ENCODE results near the gene PRSS8.
"Not testable (repeated sequence)": the region's sequence is repeated elsewhere in the genome, so short reads cannot be mapped to it uniquely, and the experiment has no call there.

Gene PRSS8

DNA sequence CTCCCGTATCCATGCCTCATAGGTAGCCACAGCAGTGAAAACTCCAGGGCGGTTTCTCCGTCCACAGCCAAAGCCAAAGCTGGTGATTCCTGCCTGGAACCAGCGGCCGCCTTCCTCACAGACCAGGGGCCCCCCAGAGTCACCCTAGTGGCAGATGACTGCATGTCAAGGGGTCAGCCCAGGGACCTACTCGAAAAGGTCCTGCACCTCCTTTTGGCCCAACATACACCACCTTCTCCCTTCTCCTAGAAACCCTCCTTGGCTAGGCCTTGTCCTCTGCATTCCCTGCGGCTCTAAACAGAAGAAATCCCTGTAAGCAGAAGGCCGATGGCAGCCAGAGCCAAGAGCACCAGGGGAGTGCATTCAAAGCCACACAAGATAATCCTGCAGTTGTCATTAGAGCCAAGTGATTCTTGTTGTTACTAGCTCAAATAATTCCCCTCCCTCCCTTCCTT lies 8.2 kb upstream of the PRSS8 start:
- DNase-seq: no peak

DNA sequence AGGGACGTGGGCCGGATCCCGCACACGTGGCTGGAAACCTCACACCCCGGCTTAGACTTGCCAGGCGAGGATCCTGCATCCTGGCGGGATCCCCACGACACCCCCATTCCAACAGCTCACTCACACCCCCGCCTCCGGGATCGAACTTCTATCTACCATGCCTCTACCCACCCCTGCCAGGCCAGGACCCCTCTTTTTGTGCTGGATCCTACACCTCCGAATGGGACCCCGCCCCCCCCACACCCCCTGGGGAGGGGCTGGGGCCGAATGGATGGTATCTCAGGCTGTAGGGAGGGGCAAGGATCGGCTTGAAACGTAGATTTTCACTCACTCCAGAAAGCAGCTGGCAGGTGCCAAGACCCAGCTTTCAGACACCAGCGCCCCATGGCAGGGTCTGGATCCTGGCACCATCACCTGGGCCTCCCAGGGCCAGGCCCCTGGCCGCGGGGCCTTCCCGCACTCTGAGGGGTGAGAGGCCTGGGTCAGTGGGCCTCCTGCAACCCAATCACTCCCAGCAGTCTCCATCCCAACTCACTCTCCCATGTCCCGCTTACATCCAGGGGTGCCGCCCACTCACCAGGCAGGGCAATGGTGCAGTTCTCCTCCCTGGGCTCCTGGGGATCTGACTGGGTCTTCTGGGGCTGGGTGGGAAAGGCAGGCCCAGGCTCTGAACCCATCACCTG lies 7.6 kb upstream of the PRSS8 start:
- DNase-seq: no peak

GRCh38 chr16:31142109-31143010 lies 6.8 kb upstream of the PRSS8 start:
- DNase-seq: peak; percentile 98

DNA sequence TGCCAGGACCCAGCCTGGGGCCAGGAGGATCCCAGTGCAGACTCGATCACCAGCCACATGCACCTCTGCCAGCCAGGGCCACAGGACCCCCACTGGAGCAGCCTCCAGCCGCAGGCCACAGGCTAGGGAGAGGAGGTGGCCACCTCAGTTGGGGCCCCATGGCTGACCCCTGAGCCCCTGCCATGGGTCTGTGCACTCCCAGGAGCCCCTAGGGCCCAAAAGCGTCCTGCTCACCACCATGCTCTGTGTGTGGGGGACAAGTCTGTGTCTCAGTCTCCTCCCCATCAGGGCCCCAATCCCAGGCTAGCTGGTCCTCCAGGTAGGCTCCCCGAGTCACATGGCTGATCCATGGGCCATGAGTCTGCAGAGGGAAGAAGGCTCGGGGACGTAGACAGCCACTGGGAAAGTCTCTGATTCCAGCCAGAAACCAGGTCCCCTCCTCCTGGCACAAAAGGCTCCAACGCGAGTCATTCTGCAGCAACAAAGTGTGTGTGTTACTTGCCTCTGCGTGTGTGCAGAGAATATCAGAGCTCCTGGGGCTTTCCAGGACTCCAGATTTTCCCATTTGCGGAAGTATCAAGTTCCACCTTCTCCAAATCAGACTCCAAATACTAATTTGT lies 6.1 kb upstream of the PRSS8 start:
- DNase-seq: peak; percentile 67

GRCh38 chr16:31141071-31141469 lies 5.5 kb upstream of the PRSS8 start:
- not testable (repeated sequence) for DNase-seq

- DNase-seq: no peak
Observed at GRCh38 chr16:31138621-31139578, 3.4 kb upstream of the PRSS8 start.

GRCh38 chr16:31136822-31137499 lies 1.4 kb upstream of the PRSS8 start:
- not testable (repeated sequence) for DNase-seq

GRCh38 chr16:31136287-31136662 lies 748 bp upstream of the PRSS8 start:
- no peak for DNase-seq

DNA sequence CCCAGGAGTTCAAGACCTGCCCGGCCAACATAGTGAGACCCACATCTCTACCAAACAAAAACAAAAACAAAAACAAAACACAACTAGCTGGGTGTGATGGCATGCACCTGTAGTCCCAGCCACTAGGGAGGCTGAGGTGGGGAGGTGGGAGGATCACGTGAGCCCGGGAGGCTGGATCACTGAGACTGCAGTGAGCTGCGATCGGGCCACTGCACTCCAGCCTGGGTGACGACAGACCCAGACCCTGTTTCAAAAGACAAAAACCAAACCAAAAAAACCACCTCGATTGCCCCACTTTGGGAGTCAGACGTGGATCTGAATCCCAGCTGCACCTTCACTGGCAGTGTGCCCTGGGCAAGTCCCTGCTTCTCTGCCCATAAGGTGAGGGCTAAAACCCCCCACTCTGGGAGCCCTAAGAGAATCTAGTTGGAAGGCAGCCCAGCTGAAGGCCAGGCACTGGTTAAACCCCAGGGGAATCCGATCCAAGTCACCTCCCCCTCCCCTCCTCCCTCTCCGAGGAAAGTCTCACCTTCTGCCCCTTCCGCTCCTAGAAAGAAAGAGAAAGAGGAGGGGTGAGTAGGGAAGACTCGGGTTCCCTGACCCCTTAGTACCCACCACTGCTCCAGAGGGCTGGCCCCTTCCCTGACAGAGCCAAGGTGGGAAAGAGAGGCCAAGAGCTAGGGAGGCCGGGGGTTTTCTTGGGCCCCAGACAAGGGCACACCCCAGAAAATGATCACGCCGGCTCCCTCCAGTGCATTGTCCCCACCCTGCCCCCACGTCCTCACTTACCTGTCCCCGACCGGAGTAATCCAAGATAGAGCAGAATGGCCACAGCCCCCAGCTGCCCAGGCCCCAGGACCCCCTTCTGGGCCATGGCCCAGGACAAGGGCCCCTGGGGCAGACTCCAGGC lies 647 bp downstream of the PRSS8 start:
- peak; percentile 12 for DNase-seq

DNA sequence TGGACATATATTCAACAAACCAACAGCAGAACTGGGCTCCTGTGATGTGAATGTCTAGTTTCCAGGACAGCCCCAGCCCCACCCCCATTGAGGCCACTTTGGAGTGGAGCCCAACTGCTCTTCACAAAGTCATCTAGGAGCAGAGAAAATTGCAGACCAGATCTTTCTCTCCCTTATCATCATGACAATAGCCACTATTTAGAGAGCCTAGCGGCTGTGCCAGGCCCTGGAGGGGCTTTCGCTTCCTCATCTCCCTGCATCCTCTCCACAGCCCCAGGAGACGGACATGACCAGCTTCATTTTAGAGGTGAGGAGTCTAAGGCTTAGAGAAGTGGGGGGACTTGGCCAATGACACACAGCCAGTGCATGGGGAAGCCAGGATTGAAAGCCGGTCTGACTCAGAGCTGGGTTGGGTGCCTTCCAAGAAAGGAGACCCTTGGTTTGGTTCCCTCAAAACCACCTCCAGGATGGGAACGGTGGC lies 1.4 kb downstream of the PRSS8 start:
- no peak for DNase-seq

DNA sequence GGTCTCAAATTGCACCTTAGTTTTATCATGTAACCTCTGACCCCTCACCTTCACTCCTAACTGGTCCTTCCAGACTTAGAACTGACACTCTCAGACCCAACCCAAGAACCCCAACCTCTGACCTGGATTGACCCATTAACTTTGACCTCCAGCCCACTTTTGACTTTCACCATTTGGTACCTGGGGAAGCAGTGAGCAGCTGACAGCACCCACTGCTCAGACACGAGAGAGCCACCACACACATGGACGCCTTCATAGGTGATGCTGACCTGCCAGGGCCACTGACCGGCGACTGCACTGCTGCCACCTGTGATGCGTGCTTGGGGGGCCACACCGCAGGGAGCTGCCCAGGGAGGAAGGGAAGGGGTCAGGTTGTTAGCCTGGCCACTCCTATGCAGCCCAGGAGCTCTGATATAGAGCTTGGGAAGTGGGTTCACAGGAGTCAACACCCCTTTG lies 2.5 kb downstream of the PRSS8 start:
- DNase-seq: no peak

GRCh38 chr16:31132303-31132979 lies 3.1 kb downstream of the PRSS8 start:
- DNase-seq: no peak

- DNase-seq: no peak
Observed at GRCh38 chr16:31131841-31132271, 3.7 kb downstream of the PRSS8 start.

GRCh38 chr16:31131416-31131815 lies 4.1 kb downstream of the PRSS8 start:
- DNase-seq: no peak

- DNase-seq: no peak
Observed at GRCh38 chr16:31130899-31131298, 4.6 kb downstream of the PRSS8 start.

DNA sequence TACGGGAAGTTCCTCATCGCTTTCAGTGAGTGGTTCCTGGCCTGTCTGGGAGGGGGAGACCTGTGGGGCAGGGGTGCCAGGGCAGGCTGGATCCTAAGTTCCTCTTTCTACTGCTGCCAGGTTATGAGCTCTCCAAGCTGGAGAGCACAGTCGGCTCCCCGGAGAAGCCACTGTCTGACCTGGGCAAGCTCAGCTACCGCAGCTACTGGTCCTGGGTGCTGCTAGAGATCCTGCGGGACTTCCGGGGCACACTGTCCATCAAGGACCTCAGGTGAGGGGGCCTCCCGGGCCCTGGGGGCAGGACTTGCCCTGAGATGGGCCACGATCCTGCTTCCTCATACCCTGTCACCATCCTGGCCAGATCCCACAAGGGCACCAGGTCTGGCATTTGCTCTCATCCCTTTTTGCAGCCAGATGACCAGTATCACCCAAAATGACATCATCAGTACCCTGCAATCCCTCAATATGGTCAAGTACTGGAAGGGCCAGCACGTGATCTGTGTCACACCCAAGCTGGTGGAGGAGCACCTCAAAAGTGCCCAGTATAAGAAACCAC lies 5.1 kb downstream of the PRSS8 start:
- DNase-seq: no peak

DNA sequence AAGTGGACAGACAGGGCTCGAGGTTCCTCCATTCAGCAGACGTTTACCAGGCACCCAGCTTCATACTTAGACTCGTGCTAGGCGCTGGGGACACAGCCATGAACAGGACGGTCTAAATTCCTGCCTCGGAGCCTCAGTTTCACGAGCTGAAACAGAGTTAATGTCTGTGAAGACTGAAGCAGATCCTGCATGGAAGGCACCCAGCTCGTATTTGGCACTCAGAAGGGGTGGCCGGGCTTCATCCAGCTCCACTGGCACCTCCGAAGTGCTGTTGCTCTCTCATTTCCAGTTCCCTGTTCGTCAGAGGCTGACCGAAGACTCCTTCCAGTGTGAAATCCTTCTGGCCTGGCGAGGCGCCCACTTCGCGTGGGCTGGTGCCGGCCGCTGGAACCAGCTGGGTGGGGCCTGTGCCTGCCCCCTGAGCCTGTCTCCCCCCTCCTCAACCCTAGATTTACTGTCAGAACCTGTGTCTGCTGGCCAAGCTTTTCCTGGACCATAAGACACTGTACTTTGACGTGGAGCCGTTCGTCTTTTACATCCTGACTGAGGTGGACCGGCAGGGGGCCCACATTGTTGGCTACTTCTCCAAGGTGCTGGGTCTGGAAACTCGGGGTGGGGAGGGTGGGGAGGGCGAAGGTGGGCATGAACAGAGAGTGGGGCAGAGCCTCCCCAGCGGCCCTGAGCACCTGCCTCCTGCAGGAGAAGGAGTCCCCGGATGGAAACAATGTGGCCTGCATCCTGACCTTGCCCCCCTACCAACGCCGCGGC lies 5.8 kb downstream of the PRSS8 start:
- DNase-seq: no peak

DNA sequence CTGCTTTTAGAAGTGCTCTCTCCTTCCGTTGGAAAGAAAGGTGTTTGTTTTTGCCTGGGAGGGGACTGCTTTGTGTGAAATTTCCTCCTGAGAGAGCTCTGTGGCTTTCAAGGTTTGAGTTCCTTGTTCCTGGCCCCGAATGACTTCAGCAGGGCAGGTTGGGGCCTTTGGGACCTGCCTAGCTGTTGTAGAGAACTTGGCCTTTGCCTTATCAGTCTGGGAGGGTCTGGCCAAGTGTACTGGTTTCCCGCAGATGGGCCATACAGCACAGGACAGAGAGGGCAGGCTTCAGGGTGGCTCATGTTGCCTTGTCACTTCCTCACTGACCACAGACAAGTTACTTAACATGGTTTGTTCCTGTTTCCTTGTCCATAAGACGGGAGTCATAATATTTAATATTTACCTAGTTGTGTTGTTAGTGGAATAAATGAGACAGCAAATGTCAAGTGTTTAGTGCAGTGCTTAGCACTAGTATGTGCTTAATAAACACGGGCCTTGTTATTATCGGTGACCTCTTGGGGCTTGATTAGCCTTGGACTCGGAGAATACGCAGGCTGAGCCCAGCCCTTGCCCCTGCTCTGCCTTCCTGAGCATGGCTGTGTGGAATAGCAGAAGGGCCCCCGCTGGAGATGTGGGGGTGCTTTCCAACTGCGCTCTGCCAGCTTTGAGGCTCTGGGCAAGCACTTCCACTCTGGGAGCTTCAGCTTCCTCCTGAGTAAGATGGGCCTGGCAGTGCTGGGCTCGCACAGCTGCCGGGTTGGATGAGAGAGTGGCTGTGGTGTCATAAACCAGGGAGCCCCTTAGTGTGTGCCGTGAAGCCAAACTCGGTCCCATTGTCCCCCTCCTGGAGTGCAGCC lies 6.6 kb downstream of the PRSS8 start:
- no peak for DNase-seq

All from DMS 273 treated with DMSO at 0.1 percent for 48 hours (cell line).